ENCODE results near the gene CALN1.

GRCh38 chr7:72028267-72028666, 383.9 kb downstream of the CALN1 start:
- TF ChIP-seq, protein P1, sequence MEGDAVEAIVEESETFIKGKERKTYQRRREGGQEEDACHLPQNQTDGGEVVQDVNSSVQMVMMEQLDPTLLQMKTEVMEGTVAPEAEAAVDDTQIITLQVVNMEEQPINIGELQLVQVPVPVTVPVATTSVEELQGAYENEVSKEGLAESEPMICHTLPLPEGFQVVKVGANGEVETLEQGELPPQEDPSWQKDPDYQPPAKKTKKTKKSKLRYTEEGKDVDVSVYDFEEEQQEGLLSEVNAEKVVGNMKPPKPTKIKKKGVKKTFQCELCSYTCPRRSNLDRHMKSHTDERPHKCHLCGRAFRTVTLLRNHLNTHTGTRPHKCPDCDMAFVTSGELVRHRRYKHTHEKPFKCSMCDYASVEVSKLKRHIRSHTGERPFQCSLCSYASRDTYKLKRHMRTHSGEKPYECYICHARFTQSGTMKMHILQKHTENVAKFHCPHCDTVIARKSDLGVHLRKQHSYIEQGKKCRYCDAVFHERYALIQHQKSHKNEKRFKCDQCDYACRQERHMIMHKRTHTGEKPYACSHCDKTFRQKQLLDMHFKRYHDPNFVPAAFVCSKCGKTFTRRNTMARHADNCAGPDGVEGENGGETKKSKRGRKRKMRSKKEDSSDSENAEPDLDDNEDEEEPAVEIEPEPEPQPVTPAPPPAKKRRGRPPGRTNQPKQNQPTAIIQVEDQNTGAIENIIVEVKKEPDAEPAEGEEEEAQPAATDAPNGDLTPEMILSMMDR (IDR thresholded peaks at IDR 0.05; ENCODE audit: low read length), result no peak
- no peak for TF ChIP-seq EZH2 (optimal IDR thresholded peaks at IDR 0.05; ENCODE audit: low read depth, low read length)
